Measurements from ENCODE around the gene GGT1.
"Not testable (repeated sequence)": the region's sequence is repeated elsewhere in the genome, so short reads cannot be mapped to it uniquely, and the experiment has no call there.

Gene GGT1

GRCh38 chr22:24636513-24636912 lies 33.5 kb downstream of the GGT1 start:
- H3K27me3 ChIP-seq (ENCODE audit: control insufficient read depth, insufficient read depth, low read length); H3K4me1 ChIP-seq (ENCODE audit: control insufficient read depth, insufficient read depth, low read length); H3K9me3 ChIP-seq (ENCODE audit: control insufficient read depth, low read length); H3K9ac ChIP-seq (ENCODE audit: low read length); H3K4me3 ChIP-seq (ENCODE audit: low read length); H3K36me3 ChIP-seq (ENCODE audit: control insufficient read depth, insufficient read depth, low read length): not testable (repeated sequence)

GRCh38 chr22:24642307-24642706 lies 39.3 kb downstream of the GGT1 start:
- H3K36me3 ChIP-seq (ENCODE audit: control insufficient read depth, insufficient read depth, low read length); H3K27me3 ChIP-seq (ENCODE audit: control insufficient read depth, insufficient read depth, low read length); H3K9me3 ChIP-seq (ENCODE audit: control insufficient read depth, low read length); H3K4me3 ChIP-seq (ENCODE audit: low read length); H3K4me1 ChIP-seq (ENCODE audit: control insufficient read depth, insufficient read depth, low read length); H3K9ac ChIP-seq (ENCODE audit: low read length): not testable (repeated sequence)

- H3K36me3 ChIP-seq (ENCODE audit: control insufficient read depth, insufficient read depth, low read length); H3K9ac ChIP-seq (ENCODE audit: low read length); H3K4me1 ChIP-seq (ENCODE audit: control insufficient read depth, insufficient read depth, low read length); H3K4me3 ChIP-seq (ENCODE audit: low read length); H3K27me3 ChIP-seq (ENCODE audit: control insufficient read depth, insufficient read depth, low read length); H3K9me3 ChIP-seq (ENCODE audit: control insufficient read depth, low read length): not testable (repeated sequence)
These were observed 41.4 kb downstream of the GGT1 start for GRCh38 chr22:24644409-24644808.

GRCh38 chr22:24645408-24646399 lies 42.7 kb downstream of the GGT1 start:
- H3K9me3 ChIP-seq (ENCODE audit: control insufficient read depth, low read length); H3K4me1 ChIP-seq (ENCODE audit: control insufficient read depth, insufficient read depth, low read length); H3K4me3 ChIP-seq (ENCODE audit: low read length); H3K27me3 ChIP-seq (ENCODE audit: control insufficient read depth, insufficient read depth, low read length); H3K36me3 ChIP-seq (ENCODE audit: control insufficient read depth, insufficient read depth, low read length); H3K9ac ChIP-seq (ENCODE audit: low read length): not testable (repeated sequence)

GRCh38 chr22:24646756-24647155 lies 43.8 kb downstream of the GGT1 start:
- not testable (repeated sequence) for H3K4me1 ChIP-seq (ENCODE audit: control insufficient read depth, insufficient read depth, low read length); H3K36me3 ChIP-seq (ENCODE audit: control insufficient read depth, insufficient read depth, low read length); H3K27me3 ChIP-seq (ENCODE audit: control insufficient read depth, insufficient read depth, low read length); H3K4me3 ChIP-seq (ENCODE audit: low read length); H3K9ac ChIP-seq (ENCODE audit: low read length); H3K9me3 ChIP-seq (ENCODE audit: control insufficient read depth, low read length)

- H3K9ac ChIP-seq (ENCODE audit: low read length); H3K4me1 ChIP-seq (ENCODE audit: control insufficient read depth, insufficient read depth, low read length); H3K36me3 ChIP-seq (ENCODE audit: control insufficient read depth, insufficient read depth, low read length); H3K9me3 ChIP-seq (ENCODE audit: control insufficient read depth, low read length); H3K27me3 ChIP-seq (ENCODE audit: control insufficient read depth, insufficient read depth, low read length); H3K4me3 ChIP-seq (ENCODE audit: low read length): not testable (repeated sequence)
These were observed 46.4 kb downstream of the GGT1 start for GRCh38 chr22:24649371-24649770.

GRCh38 chr22:24650884-24651283 lies 47.9 kb downstream of the GGT1 start:
- not testable (repeated sequence) for H3K9me3 ChIP-seq (ENCODE audit: control insufficient read depth, low read length); H3K27me3 ChIP-seq (ENCODE audit: control insufficient read depth, insufficient read depth, low read length); H3K4me3 ChIP-seq (ENCODE audit: low read length); H3K36me3 ChIP-seq (ENCODE audit: control insufficient read depth, insufficient read depth, low read length); H3K4me1 ChIP-seq (ENCODE audit: control insufficient read depth, insufficient read depth, low read length); H3K9ac ChIP-seq (ENCODE audit: low read length)

- H3K4me1 ChIP-seq (ENCODE audit: control insufficient read depth, insufficient read depth, low read length); H3K27me3 ChIP-seq (ENCODE audit: control insufficient read depth, insufficient read depth, low read length); H3K4me3 ChIP-seq (ENCODE audit: low read length); H3K9me3 ChIP-seq (ENCODE audit: control insufficient read depth, low read length); H3K36me3 ChIP-seq (ENCODE audit: control insufficient read depth, insufficient read depth, low read length); H3K9ac ChIP-seq (ENCODE audit: low read length): not testable (repeated sequence)
These were observed 62.4 kb downstream of the GGT1 start for GRCh38 chr22:24665395-24665794.

GRCh38 chr22:24667904-24668303 lies 64.9 kb downstream of the GGT1 start:
- H3K9me3 ChIP-seq (ENCODE audit: control insufficient read depth, low read length); H3K4me3 ChIP-seq (ENCODE audit: low read length); H3K4me1 ChIP-seq (ENCODE audit: control insufficient read depth, insufficient read depth, low read length); H3K9ac ChIP-seq (ENCODE audit: low read length); H3K36me3 ChIP-seq (ENCODE audit: control insufficient read depth, insufficient read depth, low read length); H3K27me3 ChIP-seq (ENCODE audit: control insufficient read depth, insufficient read depth, low read length): not testable (repeated sequence)

- H3K9ac ChIP-seq (ENCODE audit: low read length); H3K4me3 ChIP-seq (ENCODE audit: low read length); H3K36me3 ChIP-seq (ENCODE audit: control insufficient read depth, insufficient read depth, low read length); H3K27me3 ChIP-seq (ENCODE audit: control insufficient read depth, insufficient read depth, low read length); H3K4me1 ChIP-seq (ENCODE audit: control insufficient read depth, insufficient read depth, low read length); H3K9me3 ChIP-seq (ENCODE audit: control insufficient read depth, low read length): not testable (repeated sequence)
These were observed 69.5 kb downstream of the GGT1 start for GRCh38 chr22:24672532-24672931.
